HepG2 (cell line): ENCODE data around the gene CCDC174. TPM values are rescaled to one million over a fixed set of nuclear protein-coding genes. Genes with fewer than 3 reads are reported as not detected.

Experiments
- ATAC-seq: fragments of 200-7000 bp; cut with Tn5 transposase; 3 replicates; pipeline ENCODE4 v1.9.1; 2020; ENCODE audit warnings: mild to moderate bottlenecking, moderate library complexity
- BruUV-seq: library from RNA; stranded (reverse); fragments of 400-500 nt; replicated peaks from 2 replicates; lab custom pipeline; 2021; lab: Mats Ljungman, UMichigan
- CTCF ChIA-PET: fragments of 300-600 bp; formaldehyde crosslinking; extraction: SDS; loops from one replicate; lab custom pipeline; 2021; ENCODE audit warnings: low total read pairs, inconsistent platforms, low intra/inter-chr PET ratio; lab: Yijun Ruan, JAX
- POLR2A ChIA-PET: fragments of 350-600 bp; sonication (Branson Sonifier 250); formaldehyde crosslinking; loops from one replicate; lab custom pipeline; 2020; ENCODE audit warnings: antibody characterized with exemption, inconsistent platforms; lab: Yijun Ruan, JAX
- DNase-seq: peaks from one replicate; pipeline ENCODE4 v3.0.0-alpha.2; 2015; ENCODE audit warnings: low spot score
- FAIRE-seq: peaks from 3 replicates; lab custom pipeline; 2011; peaks lifted over from hg19 to GRCh38; lab: Jason Lieb, UNC
- H2AFZ ChIP-seq: one replicate; pipeline ENCODE4 v1.6.1; 2011; ENCODE audit warnings: low read length, inconsistent platforms
- H3K27ac ChIP-seq: fragments of 300-600 bp; 3 replicates; pipeline ENCODE4 v1.8.0; 2011; ENCODE audit warnings: mixed run types, mild to moderate bottlenecking, mixed read lengths, low read length, inconsistent platforms; ENCODE audit not compliant: insufficient read depth; ENCODE audit errors: extremely low read length
- H3K27me3 ChIP-seq, 2 experiments: fragments of 200-600 bp in 1 of 2; 2 replicates in 1 of 2; 3 replicates in 1 of 2; pipeline versions ENCODE4 v1.6.0 to v1.8.0; 2011; ENCODE audit warnings: low read length in 2 of 2, mild to moderate bottlenecking in 2 of 2, moderate library complexity in 2 of 2, inconsistent platforms in 1 of 2; ENCODE audit not compliant: insufficient read depth in 2 of 2, control insufficient read depth in 1 of 2
- H3K36me3 ChIP-seq, 2 experiments: fragments of 200-600 bp in 1 of 2; replicated peaks in 1 of 2; 2 replicates in 1 of 2; 3 replicates in 1 of 2; pipeline versions ENCODE4 v1.5.1 to v1.8.0; 2011; ENCODE audit warnings: low read length in 2 of 2, inconsistent platforms in 1 of 2; ENCODE audit not compliant: insufficient read depth in 2 of 2, control insufficient read depth in 1 of 2
- H3K4me1 ChIP-seq: 2 replicates; pipeline ENCODE4 v1.5.1; 2012; ENCODE audit warnings: low read length, inconsistent platforms; ENCODE audit not compliant: insufficient read depth
- H3K4me2 ChIP-seq: 2 replicates; pipeline ENCODE4 v1.6.0; 2011; ENCODE audit warnings: low read depth, low read length, inconsistent platforms
- H3K4me3 ChIP-seq, 3 experiments: fragments of 200-600 bp in 1 of 3; sonication (generic), shearing (Covaris generic) in 1 of 3; replicated peaks in 1 of 3; 2 replicates each; pipeline ENCODE4 v1.5.1; 2011 to 2016; ENCODE audit warnings: low read length in 3 of 3, inconsistent platforms in 2 of 3, low read depth in 2 of 3, mild to moderate bottlenecking in 2 of 3, control low read depth in 1 of 3, mixed read lengths in 1 of 3; ENCODE audit not compliant: insufficient read depth in 1 of 3
- H3K79me2 ChIP-seq: one replicate; pipeline ENCODE4 v1.6.1; 2011; ENCODE audit warnings: low read length, inconsistent platforms; ENCODE audit not compliant: insufficient read depth
- H3K9ac ChIP-seq: 2 replicates; pipeline ENCODE4 v1.6.0; 2011; ENCODE audit warnings: mild to moderate bottlenecking, low read depth, low read length, inconsistent platforms; ENCODE audit not compliant: insufficient read depth
- H3K9me3 ChIP-seq: 2 replicates; pipeline ENCODE4 v1.5.1; 2012; ENCODE audit warnings: mild to moderate bottlenecking, low read length
- H4K20me1 ChIP-seq: 2 replicates; pipeline ENCODE4 v1.6.0; 2011; ENCODE audit warnings: inconsistent platforms, mild to moderate bottlenecking, low read length, moderate library complexity; ENCODE audit not compliant: insufficient read depth
- ATM ChIP-seq: fragments of 450-650 bp; IDR thresholded peaks from 2 replicates; pipeline ENCODE4 v1.7.1; 2017; ENCODE audit warnings: mild to moderate bottlenecking, borderline replicate concordance
- BCL6 ChIP-seq: IDR thresholded peaks from 2 replicates; pipeline ENCODE4 v1.6.1; 2016; ENCODE audit warnings: missing genetic modification reagents, missing compliant biosample characterization
- CBX1 ChIP-seq: IDR thresholded peaks from one replicate; pipeline ENCODE4 v1.6.1; 2016; ENCODE audit warnings: antibody characterized with exemption, low read depth
- CCDC6 ChIP-seq: sonication (generic); formaldehyde crosslinking; IDR thresholded peaks from 2 replicates; pipeline ENCODE4 v1.8.1; 2022; ENCODE audit warnings: mild to moderate bottlenecking, missing genetic modification reagents, moderate library complexity
- CHD4 ChIP-seq: fragments of 200-600 bp; sonication (generic); IDR thresholded peaks from 2 replicates; pipeline ENCODE4 v1.7.0; 2017; ENCODE audit warnings: mild to moderate bottlenecking, low read length, borderline replicate concordance
- CSRNP1 ChIP-seq: sonication (generic); formaldehyde crosslinking; IDR thresholded peaks from 2 replicates; pipeline ENCODE4 v1.8.1; 2023; ENCODE audit warnings: mild to moderate bottlenecking, missing genetic modification reagents
- DMAP1 ChIP-seq: IDR thresholded peaks from 2 replicates; pipeline ENCODE4 v1.6.1; 2016
- ELF1 ChIP-seq: sonication (generic); formaldehyde crosslinking; IDR thresholded peaks from 2 replicates; pipeline ENCODE4 v1.4.0; 2020; ENCODE audit warnings: missing genetic modification reagents
- ERF ChIP-seq: IDR thresholded peaks from 2 replicates; pipeline ENCODE4 v1.6.1; 2018; ENCODE audit warnings: missing biosample characterization, missing genetic modification reagents
- FOSL2 ChIP-seq: sonication (generic); formaldehyde crosslinking; IDR thresholded peaks from 2 replicates; pipeline ENCODE4 v1.4.0; 2020; ENCODE audit warnings: missing genetic modification reagents
- JDP2 ChIP-seq: sonication (generic); formaldehyde crosslinking; IDR thresholded peaks from 2 replicates; pipeline ENCODE4 v1.8.1; 2022; ENCODE audit warnings: missing genetic modification reagents, borderline replicate concordance
- KDM5B ChIP-seq: sonication (generic); formaldehyde crosslinking; IDR thresholded peaks from 2 replicates; pipeline ENCODE4 v1.4.0; 2020; ENCODE audit warnings: missing genetic modification reagents, mild to moderate bottlenecking, borderline replicate concordance
- MEF2D ChIP-seq: sonication (generic); formaldehyde crosslinking; IDR thresholded peaks from 2 replicates; pipeline ENCODE4 v1.5.1; 2020; ENCODE audit warnings: mild to moderate bottlenecking, missing genetic modification reagents
- MIXL1 ChIP-seq: IDR thresholded peaks from 2 replicates; pipeline ENCODE4 v1.6.1; 2016
- NFE2 ChIP-seq: sonication (generic); formaldehyde crosslinking; IDR thresholded peaks from 2 replicates; pipeline ENCODE4 v1.4.0; 2020; ENCODE audit warnings: missing genetic modification reagents
- NFE2L2 ChIP-seq: fragments of 150-350 bp; IDR thresholded peaks from 2 replicates; pipeline ENCODE4 v1.6.1; 2014; ENCODE audit warnings: low read length
- RELA ChIP-seq: sonication (generic); formaldehyde crosslinking; IDR thresholded peaks from 2 replicates; pipeline ENCODE4 v1.4.0; 2020; ENCODE audit warnings: missing genetic modification reagents
- SMAD9 ChIP-seq: sonication (generic); formaldehyde crosslinking; IDR thresholded peaks from 2 replicates; pipeline ENCODE4 v1.5.1; 2020; ENCODE audit warnings: mild to moderate bottlenecking, missing genetic modification reagents
- SRY ChIP-seq: sonication (generic); formaldehyde crosslinking; IDR thresholded peaks from 2 replicates; pipeline ENCODE4 v1.8.0; 2022; ENCODE audit warnings: mild to moderate bottlenecking, missing genetic modification reagents
- SYNCRIP ChIP-seq: fragments of 200-400 bp; formaldehyde crosslinking; IDR thresholded peaks from 2 replicates; pipeline ENCODE4 v1.6.1; 2018; ENCODE audit warnings: mild to moderate bottlenecking, low read depth, low read length; ENCODE audit not compliant: insufficient read depth
- TAF1 ChIP-seq: sonication (generic); formaldehyde crosslinking; IDR thresholded peaks from 2 replicates; pipeline ENCODE4 v1.4.0; 2020; ENCODE audit warnings: missing genetic modification reagents
- TBL1XR1 ChIP-seq: fragments of 150-350 bp; IDR thresholded peaks from 2 replicates; pipeline ENCODE4 v1.6.1; 2014; ENCODE audit warnings: borderline replicate concordance, low read length; ENCODE audit not compliant: partially characterized antibody
- ZNF30 ChIP-seq: sonication (generic); formaldehyde crosslinking; IDR thresholded peaks from 2 replicates; pipeline ENCODE4 v1.5.0; 2020; ENCODE audit warnings: mild to moderate bottlenecking, missing genetic modification reagents
- WGBS: methylation state at CpG from one replicate; pipeline ENCODE4 v1.1.6; 2017; ENCODE audit warnings: low lambda C conversion rate; 5-methylcytosine and 5-hydroxymethylcytosine counted together
- in situ Hi-C: cut with HindIII; loops from 2 replicates; pipeline ENCODE4 v1.10.0; 2017; ENCODE audit warnings: low pct_unique_long_range_greater_than_20kb; ENCODE audit not compliant: extremely low pct_ligation_motif_present
- intact Hi-C: fragments of 100-400 bp; cut with micrococcal nuclease; formaldehyde crosslinking; loops from one replicate; pipeline ENCODE4 v1.10.0; 2022; ENCODE audit not compliant: unreplicated experiment
- polyA plus RNA-seq, 8 experiments: library from polyadenylated mRNA; depleted of rRNA in 3 of 8; stranded (reverse) in 7 of 8; unstranded in 1 of 8; fragments of >200 nt; fragmentation: Illumina TruSeq in 4 of 8; extraction: Trizol in 4 of 8; gene quantifications; 2 replicates each; pipeline versions ENCODE4 v1.2.1 to v1.2.3, GENCODE V29; 2011 to 2016; ENCODE audit warnings: low read depth in 4 of 8, missing spikeins in 1 of 8, mixed read lengths in 1 of 8; ENCODE audit not compliant: insufficient read depth in 1 of 8
- total RNA-seq, 5 experiments: library from RNA; depleted of rRNA; stranded (reverse); fragments of >200 nt; fragmentation: Illumina TruSeq; extraction: Trizol; gene quantifications; 2 replicates each; pipeline ENCODE4 v1.2.3, GENCODE V29; 2016; ENCODE audit warnings: low read depth in 1 of 5

Gene CCDC174
- total and polyA plus RNA-seq, 2 of the 13 experiments (the other 11 are each of a cell fraction or from before 2014, with no cell fraction given), result 5.4 to 11.0 TPM

GRCh38 chr3:14657579-14657978 is 6.0 kb downstream of the CCDC174 start:
- Histone ChIP-seq H3K4me2 (no peak overlapping the region), H3K9ac (no peak overlapping the region), H3K4me3 (no peak overlapping the region), H3K9me3 (no peaks in the 10 kb centered on the region), H4K20me1 (no peaks in the 10 kb centered on the region), H3K4me1 (peaks cover 16% of the 10 kb centered on the region), H3K36me3 (peaks cover 26 to 76% of the 10 kb centered on the region in 2 experiments; a peak in 4 of 5 replicates), H2AFZ (no peak overlapping the region), H3K27ac (no peak overlapping the region), H3K79me2 (peaks cover 16% of the 10 kb centered on the region), H3K27me3 (no peaks in the 10 kb centered on the region)
- ATAC-seq, result no peak
- FAIRE-seq, result no peak
- WGBS, result 98% methylated on average over 2 of the region's 2 CpGs
- ChIA-PET CTCF (no interaction called here), POLR2A (no interaction called here)
- in situ Hi-C loops, result no loop called here
- TF ChIP-seq FOSL2 (CRISPR knock-in tag) (no peak), CHD4 (no peak), JDP2 (CRISPR knock-in tag) (no peak), KDM5B (CRISPR knock-in tag) (no peak), CBX1 (no peak), SYNCRIP (no peak), ZNF30 (no peak), ATM (no peak), TBL1XR1 (no peak), SMAD9 (no peak)
- no peak for DNase-seq
- intact Hi-C loops, result loop anchor here (5.0 kb wide), 1 partner anchor 355 kb away; no protein-coding TSS in a partner anchor
- BruUV-seq, result no TSS peak

GRCh38 chr3:14658978-14659377 is 7.4 kb downstream of the CCDC174 start:
- no peaks in the 10 kb centered on the region for H4K20me1 ChIP-seq
- peaks cover 2% of the 10 kb centered on the region for H3K79me2 ChIP-seq
- H3K27me3 ChIP-seq, result no peaks in the 10 kb centered on the region
- ChIA-PET POLR2A (no interaction called here), CTCF (no interaction called here)
- no peak for DNase-seq
- peaks cover 2% of the 10 kb centered on the region; the same call in 1 of the 2 replicates for H3K4me1 ChIP-seq
- FAIRE-seq, result no peak
- intact Hi-C loops, result loop anchor here (5.0 kb wide), 1 partner anchor 357 kb away; no protein-coding TSS in a partner anchor
- H3K27ac ChIP-seq, result no peak overlapping the region
- no peak overlapping the region for H3K9ac ChIP-seq
- H3K9me3 ChIP-seq, result no peaks in the 10 kb centered on the region
- BruUV-seq, result no TSS peak
- 99% methylated on average over 2 of the region's 2 CpGs for WGBS
- H3K4me2 ChIP-seq, result no peak overlapping the region
- ATAC-seq, result no peak
- H3K4me3 ChIP-seq, result no peak overlapping the region
- H3K36me3 ChIP-seq, result peaks cover 35 to 90% of the 10 kb centered on the region in 2 experiments
- no peak overlapping the region for H2AFZ ChIP-seq
- in situ Hi-C loops, result no loop called here
- TF ChIP-seq CCDC6 (no peak), ERF (CRISPR knock-in tag) (no peak), MEF2D (CRISPR knock-in tag) (no peak), RELA (CRISPR knock-in tag) (no peak), BCL6 (CRISPR knock-in tag) (no peak), SRY (CRISPR knock-in tag) (no peak), NFE2L2 (no peak), ELF1 (CRISPR knock-in tag) (no peak), CSRNP1 (CRISPR knock-in tag) (no peak), MIXL1 (CRISPR knock-in tag) (no peak), FOSL2 (CRISPR knock-in tag) (no peak), DMAP1 (CRISPR knock-in tag) (no peak), NFE2 (no peak), TAF1 (CRISPR knock-in tag) (no peak)
